Stimulated activated CD8-positive, alpha-beta memory T cell treated with anti-CD3 and anti-CD28 coated beads, Interleukin-4, amount 100 ng/mL, for 4 hours (primary cell): ENCODE measurements around the gene RANBP17.

Experiments
- DNase-seq, 2 donors: peaks; one replicate each; pipeline ENCODE4 v3.0.0-alpha.2; 2020; ENCODE audit warnings: low read depth in 2 of 2, low spot score in 1 of 2

The RANBP17 gene

DNA sequence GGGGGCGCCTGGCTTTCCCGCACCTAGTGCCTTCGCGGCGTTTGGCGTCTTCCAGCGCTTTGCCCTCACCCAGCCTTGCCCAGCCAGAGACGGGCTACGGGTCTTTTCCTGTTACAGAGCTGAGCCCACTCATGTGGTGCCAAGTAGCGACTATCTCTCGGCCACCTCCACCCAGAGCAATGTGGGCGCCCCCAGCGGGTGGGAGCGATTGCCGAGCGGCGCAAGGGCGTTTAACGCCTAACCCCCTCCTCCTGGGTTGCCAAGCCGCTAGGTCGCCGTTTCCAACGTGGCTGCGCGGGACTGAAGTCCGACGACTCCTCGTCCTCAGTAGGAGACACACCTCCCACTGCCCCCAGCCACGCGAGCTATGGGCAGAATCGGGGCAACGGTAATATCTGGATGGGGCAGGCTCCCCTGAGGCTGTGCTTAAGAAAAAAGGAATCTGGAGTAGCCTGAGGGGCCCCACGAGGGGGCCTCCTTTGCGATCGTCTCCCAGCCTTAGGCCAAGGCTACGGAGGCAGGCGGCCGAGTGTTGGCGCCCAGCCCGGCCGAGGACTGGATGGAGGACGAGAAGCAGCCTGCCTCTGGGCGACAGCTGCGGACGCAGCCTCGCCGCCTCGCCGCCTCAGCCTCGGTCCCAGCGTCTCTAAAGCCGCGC, 453.0 kb downstream of the RANBP17 start:
- no peak for DNase-seq

DNA sequence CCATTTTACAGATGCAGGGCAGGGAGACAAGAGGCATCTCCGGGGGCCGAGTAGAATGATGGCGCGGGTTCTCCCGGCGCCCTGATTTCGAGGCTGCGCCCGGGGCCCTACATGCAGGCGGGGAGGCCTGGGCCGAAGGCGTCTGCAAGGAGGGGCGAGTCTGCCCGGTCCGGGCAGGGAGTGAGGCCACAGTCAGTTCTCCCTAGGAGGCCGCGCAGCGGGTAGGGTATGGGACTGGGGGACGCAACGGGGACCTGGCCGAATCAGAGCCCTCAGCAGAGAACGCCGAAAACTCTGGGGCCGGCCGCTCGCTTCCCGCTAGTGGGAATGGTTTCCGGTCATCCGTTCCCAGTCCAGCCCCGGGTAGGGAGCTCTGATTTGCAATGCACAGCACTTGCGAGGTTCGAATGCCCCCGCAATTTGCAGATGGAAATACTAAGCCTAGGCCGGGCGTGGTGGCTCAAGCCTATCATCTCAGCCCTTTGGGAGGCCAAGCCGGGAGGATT, 453.6 kb downstream of the RANBP17 start:
- no peak for DNase-seq

DNA sequence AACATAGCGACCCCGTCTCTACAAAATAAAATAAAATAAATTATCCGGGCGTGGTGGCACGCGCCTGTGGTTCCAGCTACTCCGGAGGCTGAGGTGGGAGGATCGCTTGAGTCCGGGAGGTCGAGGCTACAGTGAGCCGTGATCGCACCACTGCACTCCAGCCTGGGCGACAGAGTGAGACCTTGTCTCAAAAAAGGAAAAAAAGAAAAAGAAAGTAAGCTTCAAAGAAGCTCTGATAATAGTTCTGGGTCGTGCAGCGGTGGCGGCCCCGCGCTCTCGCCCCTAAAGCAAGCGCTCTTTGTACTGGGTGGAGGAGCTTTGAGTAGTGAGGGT, 454.1 kb downstream of the RANBP17 start:
- DNase-seq: no peak

DNA sequence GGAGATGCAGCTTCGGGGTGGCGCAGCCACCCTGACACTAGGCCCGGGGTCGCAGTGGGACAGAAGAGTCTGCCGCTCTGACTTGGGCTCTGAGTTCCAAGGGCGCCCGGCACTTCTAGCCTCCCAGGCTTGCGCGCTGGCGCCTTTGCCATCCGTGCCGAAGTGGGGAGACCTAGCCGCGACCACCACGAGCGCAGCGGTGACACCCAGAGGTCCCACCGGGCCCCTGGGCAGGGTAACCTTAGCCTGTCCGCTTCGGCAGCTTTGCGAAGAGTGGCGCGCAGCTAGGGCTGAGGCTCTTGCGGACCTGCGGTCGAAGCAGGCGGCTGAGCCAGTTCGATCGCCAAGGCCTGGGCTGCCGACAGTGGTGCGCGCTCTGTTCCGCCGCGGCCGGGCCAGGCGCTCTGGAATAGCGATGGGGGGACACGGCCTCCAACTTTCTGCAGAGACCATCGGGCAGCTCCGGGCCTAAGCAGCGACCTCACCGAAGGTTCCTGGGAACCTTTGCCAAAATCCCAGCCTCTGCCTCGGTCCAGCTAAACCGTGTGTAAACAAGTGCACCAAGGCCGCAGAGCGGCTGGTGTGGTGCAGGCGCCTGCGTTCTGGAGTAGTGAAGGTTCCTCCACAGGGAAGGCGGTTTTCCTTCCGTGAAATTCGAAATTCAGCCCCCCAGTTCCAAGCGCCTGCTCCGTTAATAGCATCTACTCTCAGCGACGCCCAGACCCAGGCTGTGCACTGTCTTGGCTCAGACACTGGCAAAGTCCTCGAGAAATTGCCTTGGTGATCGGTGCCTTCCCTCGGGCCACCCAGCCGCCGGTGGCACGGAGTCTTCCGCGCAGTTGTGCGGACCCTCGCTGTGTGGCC, 454.7 kb downstream of the RANBP17 start:
- DNase-seq: no peak

DNA sequence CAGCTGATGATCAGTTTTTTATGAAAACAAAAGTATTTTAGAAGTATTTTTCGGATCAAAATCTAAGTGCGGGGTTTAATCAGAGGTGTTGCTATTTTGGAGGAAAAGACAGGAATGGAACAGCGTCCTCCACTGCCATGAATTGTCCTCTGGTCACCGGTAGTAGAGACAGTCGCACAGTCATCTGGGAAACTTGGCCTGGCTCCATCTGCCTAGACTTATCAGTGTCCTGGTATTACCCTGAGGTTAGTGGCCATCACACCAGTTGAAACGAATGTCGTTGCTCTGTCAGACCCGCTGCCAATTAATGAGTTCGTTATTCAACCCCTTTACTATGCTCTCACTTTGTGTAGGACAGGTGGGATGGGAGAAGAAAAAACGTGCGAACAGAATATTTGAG, 455.4 kb downstream of the RANBP17 start:
- no peak for DNase-seq

DNA sequence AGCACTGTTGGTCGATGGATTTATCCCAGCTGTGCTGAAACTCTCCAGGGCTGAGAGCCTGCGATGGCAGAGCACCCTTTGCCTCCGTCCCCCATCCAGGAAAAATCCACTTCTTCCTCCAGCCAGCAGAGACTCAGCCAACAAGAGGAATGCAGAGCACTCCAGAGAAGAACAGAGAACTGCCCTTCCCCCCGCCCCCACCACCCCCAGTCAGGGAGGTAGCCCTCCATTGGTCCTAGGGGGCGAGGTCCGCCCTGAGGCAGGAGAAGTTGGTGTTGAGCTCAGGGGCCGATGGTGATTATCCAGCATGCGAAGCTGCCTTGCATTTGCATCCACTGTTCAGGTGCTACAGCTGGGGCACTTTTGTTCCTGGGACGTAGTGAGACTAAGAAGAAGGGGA, 456.2 kb downstream of the RANBP17 start:
- DNase-seq: no peak

DNA sequence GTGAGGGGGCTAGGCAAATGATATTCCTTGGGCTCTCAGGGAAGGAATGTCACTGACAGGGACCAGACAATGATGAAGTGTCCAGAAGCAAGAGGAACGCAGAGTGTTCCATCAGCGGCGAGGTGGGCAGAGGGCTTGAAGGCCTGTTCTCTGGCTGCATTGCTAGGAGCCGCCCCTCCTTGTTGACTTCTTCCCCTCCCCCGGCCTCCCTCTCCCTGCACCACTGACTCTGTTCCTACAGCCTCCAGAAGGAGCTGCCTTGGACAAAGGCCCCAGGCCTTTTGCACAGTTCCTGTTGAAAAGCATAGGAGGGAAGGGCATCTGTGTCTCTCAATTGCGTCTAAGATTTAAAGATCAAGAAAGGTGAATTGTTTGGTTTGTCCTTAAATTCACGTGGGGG, 459.6 kb downstream of the RANBP17 start:
- no peak for DNase-seq

DNA sequence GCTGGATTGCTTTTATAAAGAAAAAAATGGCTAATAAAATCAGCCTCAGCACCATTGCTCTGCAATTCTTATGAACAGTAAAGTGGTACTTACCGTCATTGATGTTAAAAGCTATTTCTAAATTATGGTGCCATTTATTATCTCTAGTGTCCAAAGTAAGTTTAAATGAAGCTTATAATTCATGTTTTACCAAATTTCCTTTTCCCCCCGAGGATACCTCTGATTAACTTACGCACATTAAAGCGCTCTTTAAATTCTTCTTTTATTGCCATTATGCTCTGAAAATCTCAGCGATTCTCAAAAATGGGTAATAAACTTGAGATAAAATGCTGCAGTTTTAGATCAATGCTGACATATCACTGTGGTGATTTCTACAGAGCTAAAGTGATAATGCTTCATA, 460.7 kb downstream of the RANBP17 start:
- DNase-seq: no peak

DNA sequence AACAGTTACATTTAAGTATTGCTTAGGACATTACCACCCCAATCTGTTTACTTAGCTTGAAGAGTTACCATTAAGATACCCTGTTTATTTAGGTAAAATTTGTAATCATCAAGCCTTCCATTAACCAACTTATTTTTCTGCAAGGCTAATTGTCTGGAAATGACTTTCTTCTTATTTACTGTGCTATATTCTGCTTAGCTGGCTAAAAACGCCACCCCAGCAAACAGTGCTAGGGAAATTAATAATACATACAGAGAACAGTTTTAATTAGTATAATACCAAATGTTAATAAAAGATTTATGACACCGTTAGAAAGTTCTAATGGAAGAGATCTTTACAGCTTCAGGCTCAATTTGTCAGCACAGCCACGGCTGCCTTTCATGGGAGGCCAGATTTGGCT, 461.2 kb downstream of the RANBP17 start:
- no peak for DNase-seq

DNA sequence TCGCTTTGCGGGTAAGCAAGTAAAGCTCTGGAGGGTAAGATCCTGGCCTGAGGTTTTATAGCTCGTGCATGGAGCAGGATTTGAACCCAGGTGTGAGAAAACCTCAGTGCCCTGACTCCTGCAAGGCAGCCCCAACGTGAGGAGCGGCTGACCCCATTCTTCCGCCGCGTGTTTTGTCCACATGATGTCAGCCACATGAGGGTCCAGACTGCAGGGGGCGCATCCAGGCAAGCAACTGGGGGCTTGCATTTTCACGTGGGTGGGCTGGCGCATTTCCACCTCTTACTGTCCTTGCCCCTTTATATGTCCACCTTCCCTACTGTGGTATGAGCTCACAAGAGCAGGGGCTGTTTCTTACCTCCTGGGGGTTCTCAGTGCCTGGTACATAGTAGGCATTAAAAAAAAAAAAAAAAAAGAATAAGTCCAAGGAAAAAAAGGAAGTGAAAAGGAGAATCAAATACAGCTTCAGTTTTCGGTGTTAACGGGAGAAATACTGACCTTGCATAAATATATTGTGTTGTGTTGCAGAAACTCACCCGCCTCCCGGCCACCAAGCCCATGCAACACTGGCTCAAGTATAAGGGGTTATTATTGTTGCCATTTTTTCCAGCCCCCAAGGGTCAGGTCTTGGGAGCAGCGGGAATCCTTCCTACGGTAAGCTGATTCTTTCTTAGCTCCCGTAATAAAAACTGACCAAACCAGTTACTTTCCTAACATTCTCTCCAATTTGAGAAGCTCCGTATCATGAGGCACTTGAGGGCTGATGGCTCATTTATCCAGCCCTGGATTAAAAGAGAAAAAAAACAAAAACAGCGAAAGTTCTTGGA, 462.2 kb downstream of the RANBP17 start:
- no peak for DNase-seq

DNA sequence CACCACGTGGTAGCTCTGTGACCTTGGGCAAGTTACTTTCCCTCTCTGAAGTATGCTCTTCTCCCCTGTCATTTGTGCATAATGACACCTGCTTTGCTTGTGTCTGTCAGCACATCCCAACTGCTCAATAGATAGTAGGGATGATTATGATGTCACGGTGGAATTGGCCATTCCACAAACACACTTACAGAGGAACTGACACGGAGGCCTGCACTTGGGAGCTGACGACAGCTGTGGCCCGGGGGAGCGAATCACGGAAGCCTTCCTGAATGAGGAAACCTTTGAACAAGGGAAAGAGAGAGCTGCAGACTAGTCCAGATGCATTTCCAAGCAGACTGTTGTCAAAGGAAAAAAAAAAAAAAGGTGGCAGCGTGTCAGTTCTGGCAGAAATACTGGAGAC, 468.2 kb downstream of the RANBP17 start:
- no peak for DNase-seq

DNA sequence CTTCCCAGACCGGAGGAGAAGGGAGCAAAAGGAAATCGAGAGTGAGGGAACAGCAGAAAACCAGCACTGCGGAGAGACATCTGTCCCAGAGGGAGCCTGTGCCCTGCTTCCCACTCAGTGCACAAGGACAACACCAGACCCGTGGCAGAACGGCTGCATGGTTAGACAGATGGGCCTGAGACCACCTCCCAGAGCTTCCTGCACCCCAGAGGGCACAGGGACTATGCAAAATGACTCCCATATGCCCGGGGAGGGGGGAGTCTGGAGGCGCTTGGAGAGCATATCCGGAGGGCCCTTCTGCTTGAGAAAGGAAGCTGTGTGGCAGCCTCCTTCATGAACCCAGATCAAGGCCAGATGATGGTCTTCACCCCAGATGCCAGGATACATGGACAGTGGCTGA, 473.8 kb downstream of the RANBP17 start:
- DNase-seq: no peak

DNA sequence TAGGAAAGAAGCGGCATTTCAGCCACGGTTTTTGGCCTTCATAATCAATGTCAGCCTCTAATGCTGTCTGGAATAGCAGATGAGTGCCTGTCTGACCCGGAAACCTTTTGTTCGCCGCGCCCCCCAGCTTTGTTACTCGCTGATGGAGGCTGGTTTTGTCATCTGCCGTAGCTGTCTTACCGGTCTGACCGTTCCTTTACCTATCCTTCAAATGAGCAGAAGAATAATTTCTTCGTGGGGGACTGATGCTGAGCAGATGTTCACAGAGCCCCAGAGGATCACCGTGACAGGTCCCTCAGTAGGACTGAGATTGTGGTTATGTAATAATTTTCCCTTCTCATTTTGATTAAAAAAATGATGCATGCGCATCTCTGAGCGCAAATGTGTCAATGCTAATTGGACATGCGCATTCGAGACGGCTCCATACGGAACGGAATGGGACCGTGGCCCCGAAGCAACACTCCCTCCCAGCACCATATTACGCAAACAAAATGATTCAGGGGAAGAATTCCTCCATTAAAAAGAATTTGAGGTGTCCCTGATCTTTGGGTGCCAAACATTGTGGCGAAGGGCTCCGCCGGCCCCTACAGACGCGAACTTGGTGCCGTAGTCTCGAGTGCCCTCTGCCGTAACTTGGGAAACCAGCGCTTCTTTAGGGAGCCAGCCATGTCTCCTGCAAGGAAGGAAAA, 474.8 kb downstream of the RANBP17 start:
- DNase-seq: no peak

DNA sequence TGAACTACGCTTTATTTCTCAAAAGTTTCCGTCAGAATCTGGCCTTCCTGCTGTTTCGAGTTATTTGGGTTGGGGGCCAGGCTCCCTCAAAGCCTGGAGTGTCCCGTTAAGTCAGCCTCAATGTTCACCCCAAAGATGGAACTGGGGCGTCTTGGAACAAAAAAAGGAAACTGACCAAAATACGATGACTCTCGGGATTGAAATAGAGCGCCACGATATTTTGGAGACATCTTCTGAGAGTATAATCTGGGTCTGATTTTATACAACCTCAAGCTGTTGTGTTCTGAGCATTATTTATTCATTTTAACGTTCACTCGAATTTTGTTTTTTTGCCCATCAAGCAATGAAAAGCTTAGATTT, 475.4 kb downstream of the RANBP17 start:
- DNase-seq: no peak

DNA sequence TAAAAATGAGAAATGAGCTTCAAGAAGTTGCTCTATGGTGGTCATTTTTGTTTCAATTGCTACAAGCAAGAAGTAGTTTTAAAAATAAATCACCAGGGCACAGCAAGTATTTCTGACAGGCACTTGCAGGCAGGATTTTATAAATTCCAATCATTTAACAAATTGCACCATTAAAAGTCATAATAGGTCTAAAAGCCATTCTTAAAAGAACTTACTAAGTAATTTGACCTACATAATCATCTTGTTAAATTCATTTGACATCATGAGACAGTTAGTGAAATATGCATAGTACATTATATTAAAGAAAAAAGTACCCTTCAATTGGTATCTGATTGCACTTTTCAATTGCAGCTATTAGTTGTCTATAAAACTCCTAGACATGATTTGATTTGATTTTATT, 478.2 kb downstream of the RANBP17 start:
- no peak for DNase-seq

DNA sequence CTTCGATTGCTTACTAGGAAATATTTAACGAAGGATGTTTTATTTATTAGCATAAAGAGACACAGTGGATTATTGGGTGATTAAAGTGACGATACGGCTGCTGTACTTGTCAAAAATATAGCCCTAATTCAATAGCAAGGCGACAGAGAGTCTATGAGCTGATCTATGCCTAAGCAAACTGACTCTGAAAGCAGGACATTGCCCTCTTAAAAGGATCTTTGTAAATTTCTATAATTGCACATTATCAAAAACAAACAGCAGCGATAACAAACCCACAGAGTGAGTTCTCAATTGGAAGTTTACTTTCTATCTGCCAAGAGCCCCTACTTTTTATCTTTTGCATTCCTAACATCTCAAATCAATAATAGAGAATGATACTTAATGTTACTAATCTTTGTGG, 478.7 kb downstream of the RANBP17 start:
- no peak for DNase-seq

DNA sequence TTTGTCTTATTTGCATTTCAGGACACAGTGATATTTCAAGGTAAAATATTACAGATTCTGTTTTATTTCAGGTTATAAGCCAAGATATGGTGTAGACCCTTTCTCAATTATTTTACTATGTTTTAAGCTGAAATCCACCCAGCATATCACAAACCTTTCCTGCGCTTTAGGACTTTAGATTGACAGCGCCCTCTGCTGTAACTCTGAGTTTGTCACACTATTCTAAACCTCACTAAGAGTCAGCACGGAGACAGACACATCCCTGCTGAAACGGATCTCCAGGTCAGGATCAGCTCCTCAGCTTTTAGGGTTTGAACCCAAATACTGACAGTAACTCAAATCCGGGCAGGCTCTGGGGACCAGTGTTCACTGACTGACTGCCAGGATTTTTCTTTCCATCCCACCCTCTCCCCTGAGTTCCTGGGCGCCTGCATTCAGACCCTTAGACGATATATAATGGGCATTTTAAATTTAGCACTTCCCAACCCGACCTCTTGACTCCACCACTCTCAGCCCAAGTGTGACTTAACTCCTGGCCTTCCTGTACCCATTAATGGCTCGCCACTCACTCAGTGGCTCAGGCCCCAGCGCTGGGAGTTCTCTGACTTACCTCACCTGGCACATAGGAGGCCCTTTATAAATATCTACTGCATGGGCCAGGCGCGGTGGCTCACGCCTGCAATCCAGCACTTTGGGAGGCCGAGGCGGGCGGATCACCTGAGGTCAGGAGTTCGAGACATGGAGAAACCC, 480.7 kb downstream of the RANBP17 start:
- no peak for DNase-seq

DNA sequence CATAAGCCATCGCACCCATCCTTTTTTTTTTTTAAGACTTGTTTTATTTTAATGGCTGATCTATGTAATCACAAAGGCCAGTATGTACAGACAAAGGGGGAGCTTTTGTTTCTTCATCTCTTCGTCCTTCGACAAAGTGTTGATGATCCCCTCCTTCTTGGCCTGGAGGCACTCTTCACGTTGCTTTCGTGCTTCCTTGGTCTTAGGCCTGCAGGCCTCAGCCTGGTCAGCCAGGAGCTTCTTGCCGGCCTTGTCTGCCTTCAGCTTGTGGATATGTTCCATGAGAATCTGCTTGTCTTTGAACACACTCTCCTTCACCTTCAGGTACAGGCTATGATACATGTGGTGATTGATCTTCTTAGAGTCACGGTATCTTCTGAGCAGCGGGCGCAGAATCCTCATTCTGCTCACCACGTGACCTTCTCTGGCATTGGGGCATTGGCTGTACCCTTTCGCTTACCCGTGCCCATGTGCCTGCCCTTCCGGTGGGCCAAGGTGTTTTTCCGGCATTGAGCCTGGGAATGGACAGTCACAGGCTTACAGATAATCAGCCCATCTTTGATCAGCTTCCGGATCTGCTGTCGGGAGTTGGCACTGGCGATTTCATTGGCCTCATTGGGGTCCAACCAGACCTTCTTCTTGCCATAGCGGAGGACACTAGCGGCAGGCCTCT, 483.3 kb downstream of the RANBP17 start:
- no peak for DNase-seq
